HG02759 (cell line): ENCODE measurements around the gene CRYZL1.

Source experiments
- ATAC-seq: cut with Tn5 transposase; IDR thresholded peaks from one replicate; pipeline ENCODE4 v1.9.1; 2021; ENCODE audit warnings: mild to moderate bottlenecking, moderate library complexity; ENCODE audit not compliant: unreplicated experiment

The CRYZL1 gene

GRCh38 chr21:33662046-33662445 lies 20.5 kb upstream of the CRYZL1 start:
- no peak for ATAC-seq

- ATAC-seq: no peak
Observed at GRCh38 chr21:33661146-33661545, 19.6 kb upstream of the CRYZL1 start.

- ATAC-seq: no peak
Observed at GRCh38 chr21:33660406-33660805, 18.9 kb upstream of the CRYZL1 start.

GRCh38 chr21:33659568-33659949 lies 18.0 kb upstream of the CRYZL1 start:
- no peak for ATAC-seq

GRCh38 chr21:33658919-33659567 lies 17.5 kb upstream of the CRYZL1 start:
- ATAC-seq: no peak

GRCh38 chr21:33657124-33657820 lies 15.7 kb upstream of the CRYZL1 start:
- ATAC-seq: no peak

- ATAC-seq: no peak
Observed at GRCh38 chr21:33655588-33656221, 14.2 kb upstream of the CRYZL1 start.

GRCh38 chr21:33654412-33654811 lies 12.9 kb upstream of the CRYZL1 start:
- ATAC-seq: no peak

- ATAC-seq: no peak
Observed at GRCh38 chr21:33651965-33652680, 10.6 kb upstream of the CRYZL1 start.

GRCh38 chr21:33650929-33651509 lies 9.5 kb upstream of the CRYZL1 start:
- no peak for ATAC-seq

GRCh38 chr21:33650230-33650629 lies 8.7 kb upstream of the CRYZL1 start:
- no peak for ATAC-seq

- ATAC-seq: no peak
Observed at GRCh38 chr21:33648555-33648954, 7.0 kb upstream of the CRYZL1 start.

- no peak for ATAC-seq
Observed at GRCh38 chr21:33647587-33647986, 6.0 kb upstream of the CRYZL1 start.

- no peak for ATAC-seq
Observed at GRCh38 chr21:33645730-33646129, 4.2 kb upstream of the CRYZL1 start.

- no peak for ATAC-seq
Observed at GRCh38 chr21:33644383-33645074, 3.0 kb upstream of the CRYZL1 start.

GRCh38 chr21:33643658-33644311 lies 2.2 kb upstream of the CRYZL1 start:
- ATAC-seq: no peak

- ATAC-seq: no peak
Observed at GRCh38 chr21:33642896-33643657, 1.5 kb upstream of the CRYZL1 start.

- ATAC-seq: peak; percentile 84
Observed at GRCh38 chr21:33642027-33642895, 720 bp upstream of the CRYZL1 start, which contains the start of gene ITSN1. ITSN1 (plus strand) TSS chr21:33642501; CDS start chr21:33718829, 76,328 bp downstream.
